NCI-H2029 (cell line): Measurements from ENCODE around the gene PCOLCE2.

Experiments used
- DNase-seq: peaks from one replicate; lab custom pipeline; 2025; lab: John Stamatoyannopoulos, UW

The PCOLCE2 gene

GRCh38 chr3:142808103-142808917 lies 80.6 kb downstream of the PCOLCE2 start:
- no peak for DNase-seq

GRCh38 chr3:142802891-142803290 lies 86.0 kb downstream of the PCOLCE2 start:
- no peak for DNase-seq

DNA sequence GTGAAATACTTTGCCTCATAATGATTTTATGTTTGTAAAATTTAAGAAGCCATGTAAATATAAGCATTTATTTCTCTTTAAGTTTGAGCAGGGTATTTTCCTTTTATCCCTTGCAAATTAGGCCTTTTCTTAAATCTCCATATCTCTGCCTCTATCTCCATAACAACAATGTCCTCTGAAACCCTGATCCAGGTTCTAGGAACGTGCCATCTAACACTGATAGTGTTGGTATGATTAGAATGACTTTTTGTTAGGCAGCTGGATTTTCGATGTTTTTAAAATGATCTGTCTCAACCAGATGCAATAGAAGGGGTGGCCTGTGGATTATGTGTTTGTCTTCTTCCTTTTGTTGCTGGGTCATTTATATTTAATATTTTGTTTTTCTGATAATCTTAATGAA lies 87.1 kb downstream of the PCOLCE2 start:
- no peak for DNase-seq

- DNase-seq: no peak
These were observed 92.1 kb downstream of the PCOLCE2 start for GRCh38 chr3:142796823-142797222.

DNA sequence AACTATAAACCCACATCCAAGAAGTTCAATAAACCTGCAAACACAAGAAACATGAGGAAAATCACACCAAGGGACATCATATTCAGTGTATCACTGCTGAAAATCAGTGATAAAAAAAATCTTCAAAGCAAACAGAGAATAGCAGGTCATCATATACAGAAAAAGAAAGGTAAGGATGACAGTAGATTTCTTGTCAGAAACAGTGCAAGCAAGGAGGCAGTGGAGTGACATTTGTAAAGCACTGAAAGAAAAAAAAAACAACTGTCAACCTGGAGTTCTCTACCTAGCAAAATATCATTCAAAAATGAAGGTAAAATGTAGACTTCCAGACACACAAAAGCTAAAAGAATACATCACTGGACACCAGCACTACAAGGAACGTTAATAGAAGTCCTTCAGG lies 93.6 kb downstream of the PCOLCE2 start:
- DNase-seq: no peak

DNA sequence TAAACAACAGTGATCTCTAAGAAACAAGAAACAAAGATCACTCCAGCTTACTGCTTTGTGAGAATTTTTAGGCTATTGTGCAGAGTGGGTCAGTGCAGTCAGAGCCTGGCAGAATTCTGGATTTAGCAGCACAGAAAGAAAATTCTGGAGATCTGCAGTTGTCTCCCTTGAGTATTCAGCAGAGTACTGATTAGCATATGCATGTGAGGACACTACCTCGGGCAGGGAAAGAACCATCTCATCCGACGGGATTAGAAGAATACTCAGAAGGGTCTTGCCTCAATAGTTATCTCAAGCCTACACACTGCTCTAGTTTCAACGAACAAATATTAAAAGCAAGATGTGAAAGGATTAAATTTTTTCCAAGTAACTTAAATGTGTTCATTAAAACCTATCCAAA lies 94.4 kb downstream of the PCOLCE2 start:
- DNase-seq: no peak

DNA sequence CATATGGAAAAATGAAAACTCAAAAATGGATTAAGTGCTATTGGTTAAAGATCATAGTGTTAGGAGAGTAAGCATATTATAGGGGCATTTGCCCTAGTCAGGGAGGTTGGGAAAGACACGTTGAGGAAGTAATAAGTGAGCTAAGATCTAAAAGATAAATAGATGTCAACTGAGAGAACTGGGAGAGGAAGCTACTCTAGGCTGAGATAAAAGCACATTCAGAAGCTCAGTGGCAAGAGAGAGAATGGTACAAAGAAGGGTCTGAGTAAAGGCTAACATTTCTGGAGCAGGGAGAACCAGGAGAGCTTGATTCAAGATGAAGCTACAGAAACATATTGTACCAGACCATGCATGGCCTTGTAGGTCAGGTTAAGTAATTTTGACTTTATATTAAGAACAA lies 101.2 kb downstream of the PCOLCE2 start:
- no peak for DNase-seq

DNA sequence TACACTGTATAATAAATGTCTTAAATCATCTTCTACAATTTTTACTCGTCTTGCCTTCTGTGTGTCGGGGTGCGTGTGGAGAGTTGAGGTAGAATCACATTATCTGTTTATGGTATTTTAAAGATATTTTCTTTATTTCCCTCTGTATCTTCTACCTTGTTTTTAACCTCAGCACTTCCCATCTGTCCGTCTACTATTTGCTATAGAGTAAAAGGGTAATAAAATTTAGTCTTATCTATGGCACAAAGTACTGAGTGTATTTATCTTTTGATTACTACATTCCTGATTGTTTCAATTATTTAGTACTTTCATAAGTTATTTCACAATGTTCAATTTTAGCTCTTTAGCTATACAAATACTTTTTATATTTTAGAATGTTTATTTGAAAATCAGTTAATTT lies 102.9 kb downstream of the PCOLCE2 start:
- no peak for DNase-seq

GRCh38 chr3:142784228-142784627 lies 104.7 kb downstream of the PCOLCE2 start:
- no peak for DNase-seq

- DNase-seq: no peak
These were observed 106.3 kb downstream of the PCOLCE2 start for GRCh38 chr3:142782616-142783015.

- no peak for DNase-seq
These were observed 109.3 kb downstream of the PCOLCE2 start for GRCh38 chr3:142779591-142779990.

GRCh38 chr3:142778541-142778940 lies 110.3 kb downstream of the PCOLCE2 start:
- DNase-seq: no peak

GRCh38 chr3:142777927-142778326 lies 111.0 kb downstream of the PCOLCE2 start:
- DNase-seq: no peak

DNA sequence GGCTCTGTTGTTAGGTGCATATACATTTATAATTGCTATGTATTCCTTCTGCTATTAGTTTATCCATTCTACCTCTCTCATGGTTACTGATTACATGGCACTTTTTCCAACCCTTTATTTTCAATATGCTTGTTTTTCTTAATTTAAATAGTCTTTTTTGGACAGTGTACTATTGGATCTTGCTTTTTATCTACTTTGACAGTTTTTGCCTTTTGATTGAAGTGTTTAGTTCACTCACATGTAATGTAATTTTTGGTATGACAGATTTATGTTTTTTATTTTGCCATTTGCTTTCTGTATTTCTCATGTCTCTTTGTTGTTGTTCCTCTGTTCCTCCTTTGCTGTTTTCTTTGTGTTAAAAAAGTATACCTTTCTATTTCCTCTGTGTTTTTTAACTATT lies 120.5 kb downstream of the PCOLCE2 start:
- no peak for DNase-seq
